Skeletal muscle tissue (tissue), 4 donors: ENCODE results near the gene FAM124B. TPM values are rescaled to one million over a fixed set of nuclear protein-coding genes. Genes with fewer than 3 reads are reported as not detected.
A peak's percentile ranks its signal among the peaks of the same experiment; 100 is the strongest.

Experiments used
- H3K27ac ChIP-seq: one replicate; pipeline ENCODE4 v1.7.0; 2013; ENCODE audit warnings: mild to moderate bottlenecking, low read depth, low read length, inconsistent platforms
- H3K27me3 ChIP-seq, 3 donors: one replicate each; pipeline ENCODE4 v1.7.0; 2013; ENCODE audit warnings: low read length in 3 of 3; ENCODE audit not compliant: control insufficient read depth in 3 of 3, insufficient read depth in 3 of 3
- H3K36me3 ChIP-seq, 3 donors: one replicate each; pipeline ENCODE4 v1.7.0; 2013; ENCODE audit warnings: low read length in 3 of 3; ENCODE audit not compliant: control insufficient read depth in 3 of 3, insufficient read depth in 3 of 3
- H3K4me1 ChIP-seq, 3 donors: one replicate each; pipeline ENCODE4 v1.7.0; 2013; ENCODE audit warnings: low read length in 3 of 3, mild to moderate bottlenecking in 3 of 3; ENCODE audit not compliant: control insufficient read depth in 3 of 3, insufficient read depth in 3 of 3
- H3K4me3 ChIP-seq, 3 donors: one replicate each; pipeline ENCODE4 v1.7.0; 2013; ENCODE audit warnings: low read length in 3 of 3
- H3K9ac ChIP-seq, 3 donors: one replicate each; pipeline ENCODE4 v1.7.0; 2013; ENCODE audit warnings: low read length in 3 of 3, mild to moderate bottlenecking in 3 of 3, moderate library complexity in 2 of 3, low read depth in 1 of 3
- H3K9me3 ChIP-seq, 3 donors: one replicate each; pipeline ENCODE4 v1.7.0; 2013; ENCODE audit warnings: low read length in 3 of 3; ENCODE audit not compliant: control insufficient read depth in 3 of 3
- total RNA-seq: library from RNA; depleted of rRNA; stranded (reverse); fragments of >200 nt; gene quantifications from one replicate; pipeline ENCODE4 v1.2.3, GENCODE V29; 2014
- donor health status: Osteomylitis.

The FAM124B gene
- total RNA-seq, 1 donor from 2014 or later = 12.5 TPM

GRCh38 chr2:224434618-224435017, 32.7 kb upstream of the FAM124B start:
- no peak overlapping the region for H3K4me3 ChIP-seq
- no peaks in the 10 kb centered on the region for H3K9me3 ChIP-seq
- no peaks in the 10 kb centered on the region for H3K36me3 ChIP-seq

DNA sequence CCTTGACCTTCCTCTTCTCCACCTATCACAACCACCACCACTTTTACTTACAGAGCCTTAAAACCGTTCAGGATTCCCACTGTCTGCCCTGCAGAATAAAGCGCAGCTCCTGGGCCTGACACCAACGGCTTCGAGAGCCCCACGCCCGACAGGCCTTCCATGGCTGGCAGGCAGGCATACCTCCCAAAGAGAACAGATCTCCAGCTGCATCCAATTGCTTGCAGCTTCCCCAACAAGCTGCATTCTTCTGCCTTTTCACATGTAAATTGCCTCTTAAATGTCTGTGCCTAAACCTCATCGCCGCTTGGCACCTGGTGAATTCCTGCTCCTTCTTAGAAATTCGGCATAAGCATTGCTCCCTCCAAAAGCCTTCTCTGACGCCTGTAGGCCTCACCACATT, 31.5 kb upstream of the FAM124B start:
- Histone ChIP-seq H3K36me3 (no peaks in the 10 kb centered on the region), H3K4me3 (no peak overlapping the region), H3K27me3 (no peaks in the 10 kb centered on the region), H3K27ac (no peak overlapping the region), H3K4me1 (peaks cover 0 to 15% (median 12%) of the 10 kb centered on the region in 3 donors), H3K9ac (no peak overlapping the region), H3K9me3 (no peaks in the 10 kb centered on the region)

More at GRCh38 chr2:224434618-224435017, 32.7 kb upstream of the FAM124B start:
- Histone ChIP-seq H3K27me3 (no peaks in the 10 kb centered on the region), H3K4me1 (peaks cover 0 to 3% (median 1%) of the 10 kb centered on the region in 3 donors), H3K9ac (no peak overlapping the region), H3K27ac (no peak overlapping the region)

GRCh38 chr2:224432003-224432579, 30.2 kb upstream of the FAM124B start:
- H3K27me3 ChIP-seq = no peaks in the 10 kb centered on the region
- H3K9ac ChIP-seq = no peak overlapping the region
- H3K4me3 ChIP-seq = no peak overlapping the region
- no peak overlapping the region for H3K27ac ChIP-seq
- H3K9me3 ChIP-seq = no peaks in the 10 kb centered on the region
- H3K36me3 ChIP-seq = no peaks in the 10 kb centered on the region
- H3K4me1 ChIP-seq = peaks cover 0 to 16% (median 13%) of the 10 kb centered on the region in 3 donors

DNA sequence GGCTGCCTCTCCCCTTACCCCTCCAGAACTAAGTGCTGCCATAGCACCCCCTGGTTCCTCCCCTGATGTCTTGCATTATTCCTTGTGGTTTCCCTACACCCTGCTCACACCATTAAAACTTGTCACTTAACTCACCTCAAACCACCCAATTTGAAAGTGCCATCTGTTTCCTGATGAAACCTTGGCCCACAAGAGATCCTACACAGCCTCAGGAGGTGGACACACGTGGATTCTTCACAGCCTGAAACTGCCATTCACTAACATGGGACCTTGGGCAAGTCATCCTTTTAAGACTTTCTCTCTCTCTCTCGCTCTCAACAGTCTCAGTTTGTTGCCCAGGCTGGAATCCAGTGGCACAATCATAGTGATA, 27.5 kb upstream of the FAM124B start:
- H3K27ac ChIP-seq = no peak overlapping the region
- H3K9me3 ChIP-seq = no peaks in the 10 kb centered on the region
- H3K4me3 ChIP-seq = peak overlapping the region in 1 of 3 donors; percentile 41
- no peaks in the 10 kb centered on the region for H3K27me3 ChIP-seq
- no peaks in the 10 kb centered on the region for H3K36me3 ChIP-seq
- peak overlapping the region in 1 of 3 donors; percentile 17 for H3K9ac ChIP-seq
- H3K4me1 ChIP-seq = peaks cover 0 to 16% (median 13%) of the 10 kb centered on the region in 3 donors

DNA sequence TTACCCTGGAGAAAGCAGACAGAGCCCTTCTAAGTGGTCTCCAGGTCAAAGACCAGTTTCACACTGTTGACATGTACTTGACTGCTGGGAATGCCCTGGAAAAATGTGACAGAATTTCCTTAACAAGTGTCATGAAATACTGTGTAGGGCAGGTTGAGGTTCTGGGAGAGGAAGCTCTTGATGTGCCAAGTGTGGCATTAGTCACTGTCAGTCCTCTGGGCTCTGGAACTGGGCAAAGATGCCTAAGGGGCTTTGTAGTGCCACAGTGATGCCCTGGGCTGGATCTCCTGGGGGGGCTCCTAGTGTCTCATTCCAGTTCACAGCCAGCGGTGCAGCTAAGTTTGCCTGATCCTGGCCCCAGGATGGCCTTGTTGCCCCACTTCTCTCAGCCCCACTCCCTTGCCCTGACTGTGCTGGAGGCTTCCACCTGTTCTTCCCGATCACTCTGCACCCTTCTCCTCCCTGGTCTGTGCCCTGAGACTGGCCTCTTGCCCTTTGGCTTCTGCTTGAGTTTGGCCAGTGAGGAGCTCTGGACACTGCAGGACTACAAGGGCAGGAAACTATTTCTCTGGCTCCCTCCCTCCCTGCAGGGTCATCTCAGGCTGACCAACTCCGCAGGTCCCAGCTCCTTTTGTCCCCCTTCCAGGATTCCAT, 27.0 kb upstream of the FAM124B start:
- no peaks in the 10 kb centered on the region for H3K36me3 ChIP-seq
- no peaks in the 10 kb centered on the region for H3K27me3 ChIP-seq
- peaks cover 0 to 16% (median 13%) of the 10 kb centered on the region in 3 donors for H3K4me1 ChIP-seq
- H3K9ac ChIP-seq = peak overlapping the region in 1 of 3 donors; percentile 68
- no peaks in the 10 kb centered on the region for H3K9me3 ChIP-seq
- peak overlapping the region; percentile 41 for H3K27ac ChIP-seq
- H3K4me3 ChIP-seq = no peak overlapping the region

- Histone ChIP-seq H3K9ac (no peak overlapping the region), H3K27ac (no peak overlapping the region), H3K27me3 (no peaks in the 10 kb centered on the region), H3K4me1 (peaks cover 0 to 16% (median 13%) of the 10 kb centered on the region in 3 donors), H3K4me3 (no peak overlapping the region), H3K9me3 (no peaks in the 10 kb centered on the region), H3K36me3 (no peaks in the 10 kb centered on the region)
Observed at GRCh38 chr2:224427471-224427870, 25.6 kb upstream of the FAM124B start.

GRCh38 chr2:224426656-224427055, 24.7 kb upstream of the FAM124B start:
- H3K9me3 ChIP-seq = no peaks in the 10 kb centered on the region
- H3K27ac ChIP-seq = no peak overlapping the region
- H3K36me3 ChIP-seq = no peaks in the 10 kb centered on the region
- no peak overlapping the region for H3K4me3 ChIP-seq
- H3K27me3 ChIP-seq = no peaks in the 10 kb centered on the region
- no peak overlapping the region for H3K9ac ChIP-seq
- H3K4me1 ChIP-seq = peaks cover 0 to 16% (median 13%) of the 10 kb centered on the region in 3 donors

- Histone ChIP-seq H3K9me3 (no peaks in the 10 kb centered on the region), H3K27ac (no peak overlapping the region), H3K4me3 (no peak overlapping the region), H3K9ac (no peak overlapping the region), H3K4me1 (peaks cover 0 to 3% (median 0%) of the 10 kb centered on the region in 3 donors), H3K27me3 (no peaks in the 10 kb centered on the region), H3K36me3 (no peaks in the 10 kb centered on the region)
Observed at GRCh38 chr2:224421065-224421464, 19.2 kb upstream of the FAM124B start.

GRCh38 chr2:224417947-224418346, 16.0 kb upstream of the FAM124B start:
- Histone ChIP-seq H3K4me3 (no peak overlapping the region), H3K27me3 (no peaks in the 10 kb centered on the region), H3K36me3 (no peaks in the 10 kb centered on the region), H3K9ac (no peak overlapping the region), H3K27ac (no peak overlapping the region), H3K4me1 (peaks cover 5 to 7% (median 6%) of the 10 kb centered on the region in 3 donors), H3K9me3 (no peaks in the 10 kb centered on the region)

GRCh38 chr2:224417361-224417729, 15.4 kb upstream of the FAM124B start:
- no peak overlapping the region for H3K4me3 ChIP-seq
- H3K4me1 ChIP-seq = peaks cover 7 to 12% (median 11%) of the 10 kb centered on the region in 3 donors
- no peaks in the 10 kb centered on the region for H3K36me3 ChIP-seq
- H3K9ac ChIP-seq = no peak overlapping the region
- H3K27me3 ChIP-seq = no peaks in the 10 kb centered on the region
- no peak overlapping the region for H3K27ac ChIP-seq
- no peaks in the 10 kb centered on the region for H3K9me3 ChIP-seq
